Panc1 (cell line): Measurements from ENCODE around the gene DUSP16. TPM values are rescaled to one million over a fixed set of nuclear protein-coding genes. Genes with fewer than 3 reads are reported as not detected.

Experiments used
- ATAC-seq: fragments of 200-7000 bp; cut with Tn5 transposase; 2 replicates; pipeline ENCODE4 v1.9.1; 2020; ENCODE audit warnings: mild to moderate bottlenecking, moderate library complexity
- BruUV-seq: library from RNA; stranded (reverse); fragments of 400-500 nt; replicated peaks from 2 replicates; lab custom pipeline; 2021; lab: Mats Ljungman, UMichigan
- CTCF ChIA-PET: fragments of 300-600 bp; sonication (Branson Sonifier 250); formaldehyde crosslinking; loops from one replicate; lab custom pipeline; 2022; ENCODE audit warnings: antibody characterized with exemption; lab: Charles Lee
- POLR2A ChIA-PET: fragments of 300-600 bp; sonication (Branson Sonifier 250); formaldehyde crosslinking; loops from one replicate; lab custom pipeline; 2022; ENCODE audit warnings: antibody characterized with exemption; lab: Charles Lee
- DNase-seq: peaks from one replicate; pipeline ENCODE4 v3.0.0-alpha.2; 2010; ENCODE audit warnings: low read depth, low spot score
- H3K27ac ChIP-seq: 2 replicates; pipeline ENCODE4 v1.5.1; 2011; ENCODE audit warnings: mild to moderate bottlenecking, low read length, inconsistent platforms
- H3K27me3 ChIP-seq: fragments of 200-500 bp; sonication (Bioruptor generic); 2 replicates; pipeline ENCODE4 v1.6.0; 2014; ENCODE audit warnings: low read length, inconsistent platforms; ENCODE audit not compliant: control insufficient read depth, insufficient read depth
- H3K36me3 ChIP-seq: fragments of 200-500 bp; sonication (Bioruptor generic); 2 replicates; pipeline ENCODE4 v1.5.1; 2014; ENCODE audit warnings: inconsistent platforms, mild to moderate bottlenecking, low read length, moderate library complexity; ENCODE audit not compliant: control insufficient read depth, insufficient read depth
- H3K4me1 ChIP-seq: 2 replicates; pipeline ENCODE4 v1.5.1; 2011; ENCODE audit warnings: inconsistent platforms, mild to moderate bottlenecking, low read length, moderate library complexity; ENCODE audit not compliant: control insufficient read depth, insufficient read depth
- H3K4me3 ChIP-seq, 2 experiments: 2 replicates each; pipeline ENCODE4 v1.5.1; 2011 to 2012; ENCODE audit warnings: low read depth in 2 of 2, low read length in 2 of 2, mild to moderate bottlenecking in 2 of 2, inconsistent platforms in 1 of 2, moderate library complexity in 1 of 2
- H3K9me3 ChIP-seq: fragments of 200-500 bp; sonication (Bioruptor generic); 2 replicates; pipeline ENCODE4 v1.5.1; 2014; ENCODE audit warnings: low read depth, mild to moderate bottlenecking, inconsistent platforms, low read length, moderate library complexity; ENCODE audit not compliant: control insufficient read depth, insufficient read depth
- POLR2AphosphoS5 ChIP-seq: IDR thresholded peaks from 2 replicates; pipeline ENCODE4 v1.6.1; 2012; ENCODE audit warnings: mild to moderate bottlenecking, low read depth, low read length, moderate library complexity
- SIN3A ChIP-seq: IDR thresholded peaks from 2 replicates; pipeline ENCODE4 v1.6.1; 2012; ENCODE audit warnings: low read depth, mild to moderate bottlenecking, low read length, moderate library complexity, borderline replicate concordance; ENCODE audit not compliant: insufficient read depth
- TCF7L2 ChIP-seq: IDR thresholded peaks from 2 replicates; pipeline ENCODE4 v1.6.1; 2011; ENCODE audit warnings: mild to moderate bottlenecking, low read depth, low read length, inconsistent platforms
- in situ Hi-C: cut with HindIII; loops from 2 replicates; pipeline ENCODE4 v1.10.0; 2016; ENCODE audit warnings: low sequenced_read_pairs, low pct_unique_long_range_greater_than_20kb
- intact Hi-C: fragments of 100-400 bp; cut with micrococcal nuclease; formaldehyde crosslinking; loops from one replicate; pipeline ENCODE4 v1.10.0; 2022; ENCODE audit not compliant: unreplicated experiment
- total RNA-seq: library from RNA; stranded (reverse); gene quantifications from one replicate; pipeline ENCODE4 v1.2.1, GENCODE V29; 2021; ENCODE audit not compliant: unreplicated experiment
- TF ChIP-seq, protein P1 (sequence below): fragments of 450-650 bp; IDR thresholded peaks from 2 replicates; pipeline ENCODE4 v1.5.1; 2017; ENCODE audit warnings: mild to moderate bottlenecking
- TF ChIP-seq, protein P2 (sequence below), 2 experiments: IDR thresholded peaks; 2 replicates each; pipeline ENCODE4 v1.6.1; 2011 to 2012; ENCODE audit warnings: low read depth in 2 of 2, control low read depth in 1 of 2, low read length in 1 of 2, mild to moderate bottlenecking in 1 of 2, moderate library complexity in 1 of 2; ENCODE audit not compliant: insufficient read depth in 1 of 2

DUSP16 gene
- total RNA-seq, 1 experiment from 2014 or later, result 12.9 TPM

DNA sequence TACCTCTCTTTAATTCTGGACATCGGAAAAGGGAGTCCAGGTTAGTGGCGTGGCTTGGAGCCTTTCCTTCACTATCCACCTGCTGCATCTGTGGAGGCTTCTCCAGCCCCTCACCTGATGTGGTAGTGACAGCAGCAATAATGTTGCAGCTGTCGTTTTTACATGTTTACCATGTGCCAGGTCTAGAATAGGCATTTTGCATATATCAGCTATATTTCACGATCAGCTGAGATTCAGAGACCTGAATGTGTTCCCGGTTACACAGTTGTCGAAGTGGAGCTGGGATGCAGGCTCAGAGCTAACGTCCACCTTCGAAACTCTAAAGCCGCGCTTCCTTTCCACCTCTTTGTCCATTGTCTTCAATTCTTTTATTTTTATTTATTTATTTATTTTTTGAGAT, 114.8 kb downstream of the DUSP16 start:
- TF ChIP-seq SIN3A, result no peak
- TF ChIP-seq, protein P1, sequence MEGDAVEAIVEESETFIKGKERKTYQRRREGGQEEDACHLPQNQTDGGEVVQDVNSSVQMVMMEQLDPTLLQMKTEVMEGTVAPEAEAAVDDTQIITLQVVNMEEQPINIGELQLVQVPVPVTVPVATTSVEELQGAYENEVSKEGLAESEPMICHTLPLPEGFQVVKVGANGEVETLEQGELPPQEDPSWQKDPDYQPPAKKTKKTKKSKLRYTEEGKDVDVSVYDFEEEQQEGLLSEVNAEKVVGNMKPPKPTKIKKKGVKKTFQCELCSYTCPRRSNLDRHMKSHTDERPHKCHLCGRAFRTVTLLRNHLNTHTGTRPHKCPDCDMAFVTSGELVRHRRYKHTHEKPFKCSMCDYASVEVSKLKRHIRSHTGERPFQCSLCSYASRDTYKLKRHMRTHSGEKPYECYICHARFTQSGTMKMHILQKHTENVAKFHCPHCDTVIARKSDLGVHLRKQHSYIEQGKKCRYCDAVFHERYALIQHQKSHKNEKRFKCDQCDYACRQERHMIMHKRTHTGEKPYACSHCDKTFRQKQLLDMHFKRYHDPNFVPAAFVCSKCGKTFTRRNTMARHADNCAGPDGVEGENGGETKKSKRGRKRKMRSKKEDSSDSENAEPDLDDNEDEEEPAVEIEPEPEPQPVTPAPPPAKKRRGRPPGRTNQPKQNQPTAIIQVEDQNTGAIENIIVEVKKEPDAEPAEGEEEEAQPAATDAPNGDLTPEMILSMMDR, result no peak
- TF ChIP-seq, protein P2, sequence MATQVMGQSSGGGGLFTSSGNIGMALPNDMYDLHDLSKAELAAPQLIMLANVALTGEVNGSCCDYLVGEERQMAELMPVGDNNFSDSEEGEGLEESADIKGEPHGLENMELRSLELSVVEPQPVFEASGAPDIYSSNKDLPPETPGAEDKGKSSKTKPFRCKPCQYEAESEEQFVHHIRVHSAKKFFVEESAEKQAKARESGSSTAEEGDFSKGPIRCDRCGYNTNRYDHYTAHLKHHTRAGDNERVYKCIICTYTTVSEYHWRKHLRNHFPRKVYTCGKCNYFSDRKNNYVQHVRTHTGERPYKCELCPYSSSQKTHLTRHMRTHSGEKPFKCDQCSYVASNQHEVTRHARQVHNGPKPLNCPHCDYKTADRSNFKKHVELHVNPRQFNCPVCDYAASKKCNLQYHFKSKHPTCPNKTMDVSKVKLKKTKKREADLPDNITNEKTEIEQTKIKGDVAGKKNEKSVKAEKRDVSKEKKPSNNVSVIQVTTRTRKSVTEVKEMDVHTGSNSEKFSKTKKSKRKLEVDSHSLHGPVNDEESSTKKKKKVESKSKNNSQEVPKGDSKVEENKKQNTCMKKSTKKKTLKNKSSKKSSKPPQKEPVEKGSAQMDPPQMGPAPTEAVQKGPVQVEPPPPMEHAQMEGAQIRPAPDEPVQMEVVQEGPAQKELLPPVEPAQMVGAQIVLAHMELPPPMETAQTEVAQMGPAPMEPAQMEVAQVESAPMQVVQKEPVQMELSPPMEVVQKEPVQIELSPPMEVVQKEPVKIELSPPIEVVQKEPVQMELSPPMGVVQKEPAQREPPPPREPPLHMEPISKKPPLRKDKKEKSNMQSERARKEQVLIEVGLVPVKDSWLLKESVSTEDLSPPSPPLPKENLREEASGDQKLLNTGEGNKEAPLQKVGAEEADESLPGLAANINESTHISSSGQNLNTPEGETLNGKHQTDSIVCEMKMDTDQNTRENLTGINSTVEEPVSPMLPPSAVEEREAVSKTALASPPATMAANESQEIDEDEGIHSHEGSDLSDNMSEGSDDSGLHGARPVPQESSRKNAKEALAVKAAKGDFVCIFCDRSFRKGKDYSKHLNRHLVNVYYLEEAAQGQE (IDR thresholded peaks at IDR 0.05; ENCODE audit: insufficient read depth in 1 of 2, low read depth in 2 of 2, low read length in 1 of 2), result no peak
- no peak for TF ChIP-seq POLR2AphosphoS5
- TF ChIP-seq TCF7L2, result no peak
- Histone ChIP-seq H3K36me3 (no peaks in the 10 kb centered on the region), H3K27ac (no peak overlapping the region), H3K4me1 (no peaks in the 10 kb centered on the region), H3K9me3 (no peaks in the 10 kb centered on the region), H3K4me3 (no peak overlapping the region), H3K27me3 (no peaks in the 10 kb centered on the region)
- ChIA-PET CTCF (no interaction called here), POLR2A (no interaction called here)
- ATAC-seq (no peak), DNase-seq (no peak)
- intact Hi-C loops, result no loop called here
- BruUV-seq, result no TSS peak
- in situ Hi-C loops, result no loop called here

DNA sequence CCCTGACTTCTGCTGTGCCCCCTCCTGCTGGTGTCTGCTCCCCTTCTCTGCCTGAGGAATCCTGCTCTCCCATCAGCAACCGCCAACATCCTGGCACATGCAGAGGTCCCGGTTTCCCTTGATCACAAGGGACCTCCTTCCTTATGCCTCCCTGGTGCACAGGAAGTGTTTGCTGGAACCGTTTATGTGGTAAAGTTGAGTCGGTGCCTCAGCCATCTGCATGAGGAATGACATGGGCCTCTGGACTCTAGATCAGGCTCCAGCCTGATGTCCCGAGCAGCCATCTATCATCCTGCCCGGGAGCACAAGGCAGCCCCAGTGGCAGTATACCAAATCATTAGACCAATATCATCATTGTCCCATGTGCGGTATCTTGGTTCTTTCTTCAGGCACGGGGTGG, 115.4 kb downstream of the DUSP16 start:
- no peak overlapping the region for H3K27ac ChIP-seq
- no peak overlapping the region for H3K4me3 ChIP-seq
- H3K4me1 ChIP-seq, result no peaks in the 10 kb centered on the region
- TF ChIP-seq, protein P1, result no peak
- TF ChIP-seq SIN3A (no peak), POLR2AphosphoS5 (no peak), TCF7L2 (no peak)
- TF ChIP-seq, protein P2 (IDR thresholded peaks at IDR 0.05; ENCODE audit: insufficient read depth in 1 of 2, low read depth in 2 of 2, low read length in 1 of 2), result no peak
- POLR2A ChIA-PET, result no interaction called here
- CTCF ChIA-PET, result no interaction called here
- no peak for DNase-seq
- no peaks in the 10 kb centered on the region for H3K9me3 ChIP-seq
- intact Hi-C loops, result no loop called here
- no peaks in the 10 kb centered on the region for H3K36me3 ChIP-seq
- no TSS peak for BruUV-seq
- no peaks in the 10 kb centered on the region for H3K27me3 ChIP-seq
- ATAC-seq, result no peak
- in situ Hi-C loops, result no loop called here
